A549 (cell line): ENCODE measurements around the gene NEGR1. TPM values are rescaled to one million over a fixed set of nuclear protein-coding genes. Genes with fewer than 3 reads are reported as not detected.
A peak's percentile ranks its signal among the peaks of the same experiment; 100 is the strongest.

ENCODE experiments used
- ATAC-seq, 2 experiments: fragments of 200-7000 bp in 1 of 2; fragments of >200 bp in 1 of 2; cut with Nextera tagmentation in 1 of 2; cut with Tn5 transposase in 1 of 2; 3 replicates each; pipeline versions ENCODE4 v1.8.0 to v1.9.1; 2018 to 2020; ENCODE audit warnings: mild to moderate bottlenecking in 1 of 2, moderate library complexity in 1 of 2
- CTCF ChIA-PET: fragments of 300-600 bp; sonication (Branson Sonifier 250); formaldehyde crosslinking; extraction: SDS; loops from one replicate; lab custom pipeline; 2021; ENCODE audit warnings: antibody characterized with exemption, inconsistent platforms; lab: Yijun Ruan, JAX
- POLR2A ChIA-PET: fragments of 350-600 bp; formaldehyde crosslinking; extraction: SDS; loops from one replicate; lab custom pipeline; 2021; ENCODE audit warnings: antibody characterized with exemption, inconsistent platforms; lab: Yijun Ruan, JAX
- DNase-seq, 2 experiments: peaks; one replicate each; pipeline versions ENCODE4 v3.0.0 to v3.0.0-alpha.2; 2011 to 2016; ENCODE audit warnings: low read depth in 1 of 2, low spot score in 1 of 2
- FAIRE-seq: peaks from 2 replicates; lab custom pipeline; 2011; peaks lifted over from hg19 to GRCh38; lab: Jason Lieb, UNC
- H3K27ac ChIP-seq, 2 experiments: fragments of >200 bp; sonication (Bioruptor Twin); formaldehyde crosslinking; 3 replicates each; pipeline ENCODE4 v1.5.1; 2016 to 2017
- H3K4me1 ChIP-seq: fragments of >200 bp; sonication (Bioruptor Twin); formaldehyde crosslinking; 3 replicates; pipeline ENCODE4 v1.6.1; 2016
- H3K4me2 ChIP-seq: fragments of >200 bp; sonication (Bioruptor Twin); formaldehyde crosslinking; 3 replicates; pipeline ENCODE4 v1.6.1; 2016
- H3K4me3 ChIP-seq: fragments of >200 bp; sonication (Bioruptor Twin); formaldehyde crosslinking; 3 replicates; pipeline ENCODE4 v1.5.1; 2016
- H3K9me3 ChIP-seq: fragments of >200 bp; sonication (Bioruptor Twin); formaldehyde crosslinking; 3 replicates; pipeline ENCODE4 v1.6.1; 2016
- CEBPB ChIP-seq, 2 experiments: fragments of >200 bp in 1 of 2; sonication (Bioruptor Twin) in 1 of 2; formaldehyde crosslinking in 1 of 2; IDR thresholded peaks; 2 replicates each; pipeline ENCODE4 v1.6.1; 2012 to 2016
- CHD2 ChIP-seq: fragments of 150-350 bp; IDR thresholded peaks from 2 replicates; pipeline ENCODE4 v1.6.1; 2014; ENCODE audit warnings: low read length; ENCODE audit not compliant: partially characterized antibody
- CTCF ChIP-seq: fragments of >200 bp; sonication (Bioruptor Twin); formaldehyde crosslinking; IDR thresholded peaks from 3 replicates; pipeline ENCODE4 v1.5.1; 2016
- E2F6 ChIP-seq: IDR thresholded peaks from 2 replicates; pipeline ENCODE4 v1.6.1; 2012; ENCODE audit warnings: low read depth, borderline replicate concordance
- EHF ChIP-seq: fragments of 250-450 bp; sonication (Bioruptor Pico); IDR thresholded peaks from 2 replicates; pipeline ENCODE4 v1.5.0; 2020; ENCODE audit warnings: mild to moderate bottlenecking
- EP300 ChIP-seq, 2 experiments: fragments of >200 bp; sonication (Bioruptor Twin); formaldehyde crosslinking; IDR thresholded peaks; 2 replicates in 1 of 2; 3 replicates in 1 of 2; pipeline ENCODE4 v1.6.1; 2016 to 2017
- ESRRA ChIP-seq: fragments of 150-350 bp; IDR thresholded peaks from 2 replicates; pipeline ENCODE4 v1.6.1; 2014; ENCODE audit warnings: mild to moderate bottlenecking, low read length, borderline replicate concordance
- HOXA7 ChIP-seq: fragments of 250-450 bp; sonication (Bioruptor Pico); IDR thresholded peaks from 2 replicates; pipeline ENCODE4 v1.5.0; 2020; ENCODE audit warnings: mild to moderate bottlenecking, moderate library complexity
- KDM5A ChIP-seq: fragments of 200-600 bp; sonication (generic); IDR thresholded peaks from 2 replicates; pipeline ENCODE4 v1.6.1; 2016; ENCODE audit warnings: antibody characterized with exemption, mild to moderate bottlenecking
- MAZ ChIP-seq: fragments of 150-350 bp; IDR thresholded peaks from 2 replicates; pipeline ENCODE4 v1.6.1; 2014; ENCODE audit warnings: antibody characterized with exemption, low read depth, low read length, borderline replicate concordance
- NPAS2 ChIP-seq: fragments of 250-450 bp; sonication (Bioruptor Pico); IDR thresholded peaks from 2 replicates; pipeline ENCODE4 v1.8.0; 2022; ENCODE audit warnings: mild to moderate bottlenecking, moderate library complexity, borderline replicate concordance
- PBX3 ChIP-seq: IDR thresholded peaks from 2 replicates; pipeline ENCODE4 v1.6.1; 2012
- POLR2AphosphoS2 ChIP-seq: conservative IDR thresholded peaks from 2 replicates; pipeline ENCODE4 v1.6.1; 2012; ENCODE audit warnings: low read length, improper control_type of control experiment, inconsistent platforms
- RAD21 ChIP-seq, 2 experiments: fragments of >200 bp in 1 of 2; sonication (Bioruptor Twin) in 1 of 2; formaldehyde crosslinking in 1 of 2; IDR thresholded peaks in 1 of 2; conservative IDR thresholded peaks in 1 of 2; 2 replicates in 1 of 2; 3 replicates in 1 of 2; pipeline ENCODE4 v1.6.1; 2012 to 2018; ENCODE audit warnings: inconsistent platforms in 1 of 2
- RNF2 ChIP-seq: fragments of 200-600 bp; sonication (generic); IDR thresholded peaks from 2 replicates; pipeline ENCODE4 v1.6.1; 2016; ENCODE audit warnings: low read depth, mild to moderate bottlenecking, antibody characterized with exemption, moderate library complexity, borderline replicate concordance
- SMC3 ChIP-seq: fragments of >200 bp; sonication (Bioruptor Twin); formaldehyde crosslinking; IDR thresholded peaks from 3 replicates; pipeline ENCODE4 v1.6.1; 2018; ENCODE audit warnings: inconsistent platforms
- USF2 ChIP-seq: fragments of 450-650 bp; IDR thresholded peaks from 2 replicates; pipeline ENCODE4 v1.6.1; 2014; ENCODE audit warnings: antibody characterized with exemption
- ZNF302 ChIP-seq: fragments of 250-450 bp; sonication (Bioruptor Pico); IDR thresholded peaks from 2 replicates; pipeline ENCODE4 v1.9.0; 2021; ENCODE audit warnings: inconsistent platforms, mild to moderate bottlenecking, moderate library complexity
- WGBS: methylation state at CpG from one replicate; pipeline ENCODE4 v1.1.6; 2017; ENCODE audit errors: missing lambda C conversion rate; 5-methylcytosine and 5-hydroxymethylcytosine counted together
- polyA plus RNA-seq, 4 experiments: library from polyadenylated mRNA; depleted of rRNA in 3 of 4; stranded (reverse); fragments of >200 nt; fragmentation: RNase III in 1 of 4; extraction: RNeasy Plus Mini Kit Qiagen cat#74134 plus additional on column Dnase treatment in 1 of 4; gene quantifications; 2 replicates in 3 of 4; 3 replicates in 1 of 4; pipeline ENCODE4 v1.2.3, GENCODE V29; 2011 to 2017
- TF ChIP-seq, protein P1 (sequence below): fragments of 250-450 bp; sonication (Bioruptor Pico); IDR thresholded peaks from 2 replicates; pipeline ENCODE4 v1.5.0; 2021; ENCODE audit warnings: mild to moderate bottlenecking, moderate library complexity, borderline replicate concordance

Gene NEGR1
- polyA plus RNA-seq, 2 of the 4 experiments (the other 2 are of a cell fraction): not detected

- H3K27ac ChIP-seq: no peak overlapping the region
- TF ChIP-seq NPAS2 (CRISPR knock-in tag): no peak
- no peak for TF ChIP-seq CHD2
- TF ChIP-seq CEBPB (IDR thresholded peaks at IDR 0.05): no peak
- no peak for TF ChIP-seq EHF (CRISPR knock-in tag)
- TF ChIP-seq ZNF302 (CRISPR knock-in tag): no peak
- no peak for TF ChIP-seq SMC3
- no peak for TF ChIP-seq USF2
- no peak for TF ChIP-seq HOXA7
- TF ChIP-seq PBX3: no peak
- no peak for TF ChIP-seq ESRRA
- TF ChIP-seq CTCF: no peak
- TF ChIP-seq E2F6: no peak
- no peak for TF ChIP-seq RAD21 (conservative IDR thresholded peaks at IDR 0.05 in 1 of 2, IDR thresholded peaks at IDR 0.05 in 1 of 2)
- TF ChIP-seq RNF2: no peak
- no peak for TF ChIP-seq MAZ
- ATAC-seq (no peak), DNase-seq (peak in 1 of 2 experiments; percentile 18), FAIRE-seq (no peak)
- CTCF ChIA-PET: no interaction called here
- no peak overlapping the region for H3K4me3 ChIP-seq
- no peak overlapping the region for H3K4me2 ChIP-seq
- H3K9me3 ChIP-seq: no peaks in the 10 kb centered on the region
- H3K4me1 ChIP-seq: no peaks in the 10 kb centered on the region
- POLR2A ChIA-PET: no interaction called here
- 0% methylated on average over 5 of the region's 5 CpGs for WGBS
These were observed 791.9 kb downstream of the NEGR1 start for GRCh38 chr1:71490432-71490831.

DNA sequence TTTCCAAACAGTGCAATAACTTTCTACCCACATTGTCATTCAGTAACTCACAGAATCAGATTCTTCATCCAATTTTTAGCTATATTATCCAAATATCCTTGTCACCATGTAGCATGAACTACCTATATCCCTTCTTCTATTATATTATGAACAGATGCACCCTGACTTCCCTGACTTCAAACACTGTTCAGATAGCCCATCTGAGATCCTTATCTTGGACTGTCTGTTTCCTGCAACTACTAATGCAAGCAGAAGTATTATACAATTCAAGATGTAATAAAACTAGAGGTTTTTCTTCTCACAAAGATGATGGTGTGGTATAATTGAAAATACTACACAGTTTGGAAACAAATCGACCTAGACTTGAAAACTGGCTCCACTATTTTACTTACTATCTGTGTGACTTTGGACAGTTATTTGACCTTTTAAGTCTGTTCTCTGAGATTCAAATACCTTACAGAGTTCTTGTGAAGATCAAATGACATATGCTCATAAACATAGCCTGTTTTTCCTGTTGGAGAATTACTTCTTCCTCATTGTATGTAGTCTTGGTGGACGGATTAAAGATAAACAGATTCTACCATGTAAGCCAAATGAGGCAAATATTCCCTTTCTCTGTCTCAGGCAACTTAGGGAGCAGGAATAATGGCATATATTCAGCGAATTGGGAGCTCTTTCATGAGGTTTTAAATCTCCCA is 793.6 kb downstream of the NEGR1 start:
- no peak for TF ChIP-seq EP300 (IDR thresholded peaks at IDR 0.05)
- no peak for TF ChIP-seq POLR2AphosphoS2
- TF ChIP-seq KDM5A: no peak
- TF ChIP-seq, protein P1, sequence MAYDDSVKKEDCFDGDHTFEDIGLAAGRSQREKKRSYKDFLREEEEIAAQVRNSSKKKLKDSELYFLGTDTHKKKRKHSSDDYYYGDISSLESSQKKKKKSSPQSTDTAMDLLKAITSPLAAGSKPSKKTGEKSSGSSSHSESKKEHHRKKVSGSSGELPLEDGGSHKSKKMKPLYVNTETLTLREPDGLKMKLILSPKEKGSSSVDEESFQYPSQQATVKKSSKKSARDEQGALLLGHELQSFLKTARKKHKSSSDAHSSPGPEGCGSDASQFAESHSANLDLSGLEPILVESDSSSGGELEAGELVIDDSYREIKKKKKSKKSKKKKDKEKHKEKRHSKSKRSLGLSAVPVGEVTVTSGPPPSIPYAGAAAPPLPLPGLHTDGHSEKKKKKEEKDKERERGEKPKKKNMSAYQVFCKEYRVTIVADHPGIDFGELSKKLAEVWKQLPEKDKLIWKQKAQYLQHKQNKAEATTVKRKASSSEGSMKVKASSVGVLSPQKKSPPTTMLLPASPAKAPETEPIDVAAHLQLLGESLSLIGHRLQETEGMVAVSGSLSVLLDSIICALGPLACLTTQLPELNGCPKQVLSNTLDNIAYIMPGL (CRISPR knock-in tag): no peak
- ChIA-PET CTCF (no interaction called here), POLR2A (no interaction called here)
- no peak for DNase-seq
- ATAC-seq: no peak
- H3K4me3 ChIP-seq: no peak overlapping the region
- no peaks in the 10 kb centered on the region for H3K9me3 ChIP-seq
- no peak overlapping the region for H3K27ac ChIP-seq
- H3K4me1 ChIP-seq: no peaks in the 10 kb centered on the region
- H3K4me2 ChIP-seq: no peak overlapping the region
- FAIRE-seq: no peak
- 0% methylated on average over 3 of the region's 3 CpGs for WGBS
